DLD1 (cell line): ENCODE measurements around the gene ADAP1.
"Not testable (repeated sequence)": the region's sequence is repeated elsewhere in the genome, so short reads cannot be mapped to it uniquely, and the experiment has no call there.

Experiments
- in situ Hi-C: cut with HindIII; loops from 2 replicates; pipeline ENCODE4 v1.10.0; 2017; ENCODE audit warnings: low sequenced_read_pairs

The ADAP1 gene

GRCh38 chr7:911791-912480 lies 42.5 kb downstream of the ADAP1 start:
- in situ Hi-C loops: no loop called here

DNA sequence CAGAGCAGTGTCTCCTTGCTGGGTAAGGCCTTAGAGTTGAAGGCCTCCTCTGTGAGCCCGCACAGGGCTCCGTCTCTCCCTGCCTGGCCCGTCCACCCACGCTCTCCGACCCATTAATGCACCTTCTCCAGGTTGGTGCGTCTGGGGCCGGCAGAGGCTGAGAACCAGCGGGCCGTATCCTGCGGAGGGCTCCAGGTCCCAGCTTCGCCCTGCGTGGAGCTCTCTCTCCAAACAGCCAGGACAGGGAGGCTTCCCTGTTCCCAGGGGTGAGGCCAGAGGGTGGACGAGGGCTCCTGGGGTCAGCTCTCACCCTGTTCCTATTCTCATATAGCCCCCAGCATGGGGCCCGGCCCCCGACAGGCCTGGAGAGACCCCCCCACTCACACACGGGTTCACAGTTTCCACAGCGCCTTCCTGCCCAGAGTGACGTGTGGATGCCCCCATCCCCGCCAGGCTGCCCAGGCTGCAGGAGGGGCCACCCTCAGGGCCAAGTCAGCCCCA lies 43.5 kb downstream of the ADAP1 start:
- in situ Hi-C loops: no loop called here

GRCh38 chr7:910441-910861 lies 44.0 kb downstream of the ADAP1 start:
- in situ Hi-C loops: no loop called here

DNA sequence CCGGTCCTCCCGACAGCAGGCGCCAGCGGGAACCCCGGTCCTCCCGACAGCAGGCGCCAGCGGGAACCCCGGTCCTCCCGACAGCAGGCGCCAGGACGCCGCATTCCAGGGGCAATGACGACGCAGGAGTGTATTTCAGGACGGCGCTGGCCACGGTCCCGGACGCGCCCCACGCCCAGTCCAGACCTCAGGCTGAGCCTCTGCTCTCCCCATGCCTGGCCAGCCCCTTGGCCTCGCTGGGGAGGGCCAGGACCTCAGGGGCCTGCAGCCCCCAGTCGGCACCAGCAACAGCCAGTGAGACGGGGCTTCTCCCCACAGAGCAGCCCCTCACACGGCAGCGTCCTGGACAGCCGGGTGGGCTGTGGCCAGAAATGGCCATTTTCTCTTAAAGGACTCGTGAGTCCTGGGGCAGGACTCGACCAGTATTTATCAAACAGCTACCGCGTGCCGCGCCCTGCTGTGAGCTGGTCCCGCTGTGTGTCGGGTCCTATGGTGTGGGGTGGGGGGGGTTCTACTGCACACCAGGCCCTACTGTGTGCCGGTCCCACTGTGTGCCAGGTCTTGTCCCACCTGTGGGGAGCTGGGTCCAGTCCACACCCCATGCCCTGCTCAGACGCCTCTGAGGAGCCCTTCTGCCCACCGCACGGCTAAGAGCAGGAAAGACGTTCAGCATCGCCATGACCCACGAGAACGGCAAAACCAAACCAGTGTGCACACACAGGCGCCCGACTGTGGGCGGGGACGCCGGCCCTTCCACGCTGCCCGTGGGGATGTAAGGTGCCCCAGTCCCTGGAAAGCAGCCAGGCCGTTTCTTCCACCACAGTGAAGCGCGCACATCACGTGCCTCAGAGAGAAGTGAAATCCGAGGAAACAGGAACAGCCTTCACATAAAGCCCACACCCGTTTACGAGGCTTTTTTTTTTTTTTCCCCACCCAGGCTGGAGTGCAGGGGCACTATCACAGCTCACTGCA lies 44.8 kb downstream of the ADAP1 start:
- in situ Hi-C loops: no loop called here

DNA sequence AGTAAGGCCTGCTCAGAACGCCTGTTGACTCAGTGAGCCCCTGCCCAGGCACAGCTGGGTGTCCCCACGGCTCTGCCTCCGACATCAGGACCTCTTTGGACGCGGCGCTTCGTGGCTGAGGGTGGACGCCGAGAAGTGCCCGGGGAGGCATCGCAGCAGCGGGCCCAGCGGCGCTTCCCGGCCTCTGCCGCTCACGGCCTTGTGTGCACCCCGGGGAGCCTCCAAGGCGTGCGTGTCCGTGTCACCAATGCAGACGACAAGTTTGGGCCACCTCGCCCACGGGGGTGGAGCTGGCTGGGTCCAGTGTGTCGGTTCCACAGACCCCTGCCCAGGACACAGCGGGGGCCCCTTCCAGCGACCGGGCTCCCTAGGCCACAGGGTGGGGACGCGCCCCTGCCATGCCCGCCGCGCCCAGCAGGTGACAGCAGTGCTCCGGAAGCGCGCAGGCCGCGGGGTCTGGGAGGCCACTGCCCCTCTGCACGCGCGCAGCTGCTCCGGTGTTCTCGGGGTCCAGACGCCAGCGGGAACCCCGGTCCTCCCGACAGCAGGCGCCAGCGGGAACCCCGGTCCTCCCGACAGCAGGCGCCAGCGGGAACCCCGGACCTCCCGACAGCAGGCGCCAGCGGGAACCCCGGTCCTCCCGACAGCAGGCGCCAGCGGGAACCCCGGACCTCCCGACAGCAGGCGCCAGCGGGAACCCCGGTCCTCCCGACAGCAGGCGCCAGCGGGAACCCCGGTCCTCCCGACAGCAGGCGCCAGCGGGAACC lies 45.7 kb downstream of the ADAP1 start:
- in situ Hi-C loops: not testable (repeated sequence)

GRCh38 chr7:908159-908581 lies 46.3 kb downstream of the ADAP1 start:
- in situ Hi-C loops: no loop called here

- in situ Hi-C loops: no loop called here
These were observed 47.1 kb downstream of the ADAP1 start for GRCh38 chr7:907158-907980.

- in situ Hi-C loops: no loop called here
These were observed 47.7 kb downstream of the ADAP1 start for GRCh38 chr7:906776-907157.

- in situ Hi-C loops: no loop called here
These were observed 49.6 kb downstream of the ADAP1 start for GRCh38 chr7:904847-905246.

GRCh38 chr7:903921-904755 lies 50.3 kb downstream of the ADAP1 start:
- in situ Hi-C loops: no loop called here

- in situ Hi-C loops: no loop called here
These were observed 51.5 kb downstream of the ADAP1 start for GRCh38 chr7:902996-903395.

GRCh38 chr7:901388-902154 lies 52.9 kb downstream of the ADAP1 start:
- in situ Hi-C loops: no loop called here

DNA sequence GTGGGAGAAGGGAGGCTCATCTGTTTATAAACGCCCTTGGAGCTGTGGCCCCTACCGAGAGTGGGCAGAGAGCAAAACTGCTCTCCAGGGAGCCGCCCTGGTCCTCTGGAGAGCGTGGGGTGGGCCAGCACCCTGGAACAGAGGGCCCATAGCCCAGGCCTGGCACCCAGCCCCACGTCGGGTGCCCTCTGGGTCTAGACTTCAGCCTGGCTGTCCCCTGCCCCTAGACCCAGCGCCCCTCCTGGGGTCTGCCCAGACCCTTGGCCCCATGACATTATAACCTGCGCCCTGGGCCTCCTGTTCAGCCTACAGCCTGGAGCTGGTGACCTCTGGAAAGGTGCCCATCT lies 53.5 kb downstream of the ADAP1 start:
- in situ Hi-C loops: no loop called here

GRCh38 chr7:900331-901040 lies 54.0 kb downstream of the ADAP1 start:
- in situ Hi-C loops: no loop called here

- in situ Hi-C loops: no loop called here
These were observed 54.7 kb downstream of the ADAP1 start for GRCh38 chr7:899806-900205.

- in situ Hi-C loops: no loop called here
These were observed 55.4 kb downstream of the ADAP1 start for GRCh38 chr7:898855-899681.

- in situ Hi-C loops: no loop called here
These were observed 56.0 kb downstream of the ADAP1 start for GRCh38 chr7:898460-898854.
